ENCODE measurements around the gene PNISR. TPM values are rescaled to one million over a fixed set of nuclear protein-coding genes. Genes with fewer than 3 reads are reported as not detected.
A peak's percentile ranks its signal among the peaks of the same experiment; 100 is the strongest.

Gene PNISR
- total RNA-seq, 1 donor from 2014 or later = 47.7 TPM

GRCh38 chr6:99348288-99349170 is 76.6 kb downstream of the PNISR start:
- TF ChIP-seq CTCF (conservative IDR thresholded peaks at IDR 0.05; ENCODE audit: low read depth, low read length) = no peak
- peak overlapping the region; percentile 60 for H3K4me3 ChIP-seq (ENCODE audit: low read depth, low read length)
- DNase-seq (ENCODE audit: low read depth) = no peak

Other genes starting within 250 kb of the PNISR start
- gene FAXC, start 75.6 kb downstream of the PNISR start, total RNA-seq = 7.2 and 14.5 TPM in 2 replicates
- gene COQ3, start 31.1 kb downstream of the PNISR start, total RNA-seq = 5.7 and 18.4 TPM in 2 replicates
- 8.5 and 9.8 TPM in 2 replicates for gene USP45, start 90.1 kb upstream of the PNISR start, total RNA-seq
- 84.9 and 130 TPM in 2 replicates for gene CCNC, start 143.4 kb upstream of the PNISR start, total RNA-seq
- gene PRDM13, start 181.5 kb upstream of the PNISR start, total RNA-seq = not detected in 2 replicates

Measured in epithelial cell of proximal tubule (primary cell).